ENCODE data around the gene BCL11A.

The BCL11A gene

DNA sequence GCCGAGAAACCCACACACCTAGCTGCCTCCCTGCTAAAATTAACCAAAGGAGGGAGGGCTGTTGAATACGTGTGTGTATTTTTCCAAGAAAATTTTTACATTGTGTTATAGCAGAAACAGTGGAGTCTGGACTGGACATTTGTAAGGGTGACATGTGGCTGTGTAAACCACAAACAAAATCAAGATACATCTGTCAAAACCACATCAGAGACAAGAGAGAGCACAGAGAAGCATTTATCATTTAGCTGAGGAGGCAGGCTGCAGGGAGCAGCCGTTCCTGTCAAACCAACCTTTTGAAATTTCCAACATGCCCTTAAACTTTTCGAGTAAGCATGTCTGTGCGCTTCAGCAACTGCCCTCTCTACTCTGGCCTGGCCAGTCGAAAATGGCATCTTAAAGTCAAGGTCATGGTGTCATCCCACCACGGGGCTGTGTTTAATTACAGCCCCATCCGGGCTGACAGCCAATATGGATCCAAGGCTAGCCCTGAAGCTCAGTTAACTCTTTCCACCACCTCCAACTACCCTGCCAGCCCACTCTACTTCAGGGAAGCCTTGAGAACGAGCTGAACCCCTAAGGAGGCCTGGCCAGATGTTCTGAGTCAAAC is 8.4 kb downstream of the BCL11A start:
- DNase-seq (ENCODE audit: low read depth in 2 of 2), result no peak

GRCh38 chr2:60544062-60544461 is 9.4 kb downstream of the BCL11A start:
- no peak for DNase-seq (ENCODE audit: low read depth in 2 of 2)

DNA sequence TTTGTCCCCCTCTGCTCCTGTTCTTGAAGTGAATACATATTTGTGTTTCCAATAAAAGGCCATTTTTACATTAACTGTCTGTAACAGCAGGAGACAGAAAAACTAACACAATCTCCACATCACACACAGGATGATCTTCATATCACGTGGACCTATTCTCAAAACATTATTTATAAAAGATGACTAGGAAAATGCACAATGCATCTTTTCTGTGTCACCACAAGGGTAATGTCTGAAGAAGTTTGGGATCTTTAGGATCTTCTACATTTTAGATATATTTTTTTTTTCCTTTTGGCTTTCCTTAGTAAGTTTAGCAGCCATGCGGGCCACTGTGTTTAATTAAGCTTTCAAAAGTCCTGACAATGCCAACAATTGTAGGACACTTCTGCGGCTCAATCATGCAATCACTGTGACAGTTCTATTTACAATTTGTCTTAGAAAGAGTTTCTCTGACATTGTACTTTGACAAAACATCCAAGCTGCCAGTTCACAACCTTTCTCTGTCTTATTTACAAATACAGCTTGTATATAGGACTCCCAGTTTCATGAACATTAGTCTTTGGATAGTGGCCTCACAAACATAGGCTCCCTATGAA is 12.3 kb downstream of the BCL11A start:
- no peak for DNase-seq (ENCODE audit: low read depth in 2 of 2)

DNA sequence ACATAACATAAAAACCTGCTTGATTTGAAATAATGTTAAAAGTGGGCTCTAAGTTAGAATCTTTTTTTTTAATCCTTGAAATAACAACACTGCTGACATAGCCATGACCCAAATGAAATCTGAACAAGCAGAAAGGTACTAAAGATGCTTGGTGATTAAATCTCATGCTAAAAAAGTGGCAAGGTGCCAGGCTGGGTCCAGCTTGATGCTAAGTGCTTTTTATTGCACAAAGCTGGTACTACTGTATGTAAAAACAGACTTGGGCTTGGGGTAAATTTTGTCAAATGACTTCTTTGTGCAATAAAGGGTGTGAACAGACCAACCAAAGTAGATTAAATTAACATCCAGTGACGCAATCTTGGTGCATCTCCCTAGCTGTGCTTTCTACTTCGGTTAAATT is 13.4 kb downstream of the BCL11A start:
- no peak for DNase-seq (ENCODE audit: low read depth in 2 of 2)

GRCh38 chr2:60539140-60539539 is 14.3 kb downstream of the BCL11A start:
- no peak for DNase-seq (ENCODE audit: low read depth in 2 of 2)

- no peak for DNase-seq (ENCODE audit: low read depth in 2 of 2)
Observed at GRCh38 chr2:60538101-60538500, 15.4 kb downstream of the BCL11A start.

DNA sequence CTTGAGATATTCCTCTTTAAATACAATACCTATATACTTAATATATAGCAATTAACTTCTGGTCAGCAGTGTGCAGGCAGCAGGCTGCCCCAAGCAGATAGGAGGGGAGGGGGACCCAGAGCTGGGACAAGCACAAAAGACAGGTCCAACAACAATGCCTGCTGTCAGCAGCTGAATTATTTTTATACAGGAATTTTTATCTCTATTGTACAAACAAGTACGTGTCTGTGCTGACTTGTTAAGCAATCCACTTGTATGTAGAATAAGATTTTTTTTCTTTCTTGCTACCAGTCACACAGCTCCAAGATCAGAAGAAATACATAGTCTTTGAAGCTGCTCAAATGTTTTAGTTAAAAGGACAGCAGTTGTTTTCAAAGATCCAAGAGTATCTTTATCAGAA is 16.7 kb downstream of the BCL11A start:
- no peak for DNase-seq (ENCODE audit: low read depth in 2 of 2)

DNA sequence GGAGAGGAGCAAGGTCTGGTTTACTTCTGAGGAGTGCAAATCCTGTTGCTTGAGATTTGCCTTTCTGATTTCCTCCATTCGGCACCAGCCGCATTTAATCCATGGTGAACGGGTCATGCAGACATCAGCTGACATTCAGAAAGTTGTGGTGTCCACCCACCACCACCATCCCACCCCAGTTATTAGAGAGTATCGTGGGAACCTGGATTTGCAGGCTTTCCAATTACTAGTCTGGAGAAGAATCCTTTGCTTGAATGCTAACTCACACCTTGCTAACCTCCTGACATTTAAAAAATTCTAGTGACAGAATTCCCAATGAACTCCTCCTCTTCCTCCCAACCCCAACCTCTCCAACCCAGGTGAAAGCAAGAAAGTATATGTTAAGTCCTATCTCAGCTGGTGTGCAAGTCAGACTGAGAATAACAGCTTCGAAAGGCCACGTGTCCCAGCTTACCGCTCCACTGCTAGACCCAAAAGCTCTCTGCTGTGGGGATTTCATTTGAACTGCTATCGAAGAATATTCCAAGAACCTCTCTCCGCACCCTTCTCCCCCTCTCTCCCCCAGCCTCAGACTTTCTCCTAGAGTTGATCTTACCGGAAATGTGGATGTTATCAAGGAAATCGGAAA is 17.7 kb downstream of the BCL11A start:
- no peak for DNase-seq (ENCODE audit: low read depth in 2 of 2)

DNA sequence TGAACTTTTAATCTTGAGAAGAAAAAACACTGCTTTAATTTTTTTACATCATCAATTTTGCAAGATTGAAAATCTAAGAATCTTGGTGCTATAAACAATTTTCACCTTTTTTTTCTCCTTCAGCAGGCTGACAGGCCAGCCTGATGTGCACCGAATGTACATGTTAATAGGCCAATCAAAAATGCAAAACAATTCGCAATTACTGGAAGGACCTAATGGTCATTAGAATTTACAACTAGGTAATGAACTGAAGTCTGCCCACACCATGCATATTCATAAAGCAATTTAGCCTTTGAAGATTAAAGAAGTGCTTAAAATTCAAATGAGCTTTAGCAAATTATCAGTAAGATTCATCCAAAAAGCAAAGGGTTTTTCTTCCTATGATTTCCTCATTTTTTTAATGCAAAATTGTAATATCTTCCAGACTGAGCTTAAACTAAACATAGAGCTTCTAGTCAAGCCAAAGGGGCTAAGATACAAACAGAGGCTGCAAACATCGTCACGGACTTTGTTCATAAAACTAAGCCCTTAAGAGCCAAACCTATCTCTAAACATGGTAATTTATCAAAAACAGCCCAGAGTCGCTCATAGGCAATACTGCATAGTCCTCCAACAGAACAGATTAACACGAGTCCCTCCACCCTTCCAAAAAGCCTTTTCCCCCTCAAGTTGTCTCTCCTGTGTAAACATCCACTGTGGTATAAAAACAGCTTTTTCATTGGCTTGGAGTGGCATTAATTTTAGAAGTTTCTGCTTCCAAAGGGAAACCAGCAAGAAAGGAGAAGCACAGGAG is 18.4 kb downstream of the BCL11A start:
- no peak for DNase-seq (ENCODE audit: low read depth in 2 of 2)

DNA sequence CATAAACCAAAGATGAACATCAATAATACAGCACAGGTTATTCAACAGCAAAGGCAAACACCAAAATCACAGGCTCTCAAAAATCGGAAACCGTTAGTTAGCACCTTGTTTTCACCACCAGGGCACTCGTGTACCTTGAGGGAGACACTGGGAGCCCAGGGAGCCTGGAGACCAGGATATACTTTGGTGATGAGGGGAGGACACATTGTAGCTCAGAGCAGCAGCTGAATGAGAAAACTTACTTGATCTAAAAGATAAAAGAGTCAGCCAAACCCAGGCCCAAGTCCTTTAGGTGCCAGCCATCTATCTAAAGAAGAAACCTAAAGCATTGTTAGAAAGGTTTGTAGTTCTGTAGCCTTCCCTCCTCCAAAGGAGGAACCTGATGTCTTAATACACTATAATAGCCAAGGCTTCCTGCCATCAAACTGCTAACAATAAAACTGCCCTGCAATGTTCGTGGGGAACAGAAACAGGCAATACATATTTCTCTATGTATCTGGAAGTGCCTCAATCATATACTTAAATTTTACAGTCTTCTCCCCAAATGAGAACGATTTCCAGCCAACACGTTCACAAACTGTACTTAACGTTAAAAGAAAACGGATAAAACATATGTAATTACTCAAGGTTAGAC is 19.3 kb downstream of the BCL11A start:
- no peak for DNase-seq (ENCODE audit: low read depth in 2 of 2)

DNA sequence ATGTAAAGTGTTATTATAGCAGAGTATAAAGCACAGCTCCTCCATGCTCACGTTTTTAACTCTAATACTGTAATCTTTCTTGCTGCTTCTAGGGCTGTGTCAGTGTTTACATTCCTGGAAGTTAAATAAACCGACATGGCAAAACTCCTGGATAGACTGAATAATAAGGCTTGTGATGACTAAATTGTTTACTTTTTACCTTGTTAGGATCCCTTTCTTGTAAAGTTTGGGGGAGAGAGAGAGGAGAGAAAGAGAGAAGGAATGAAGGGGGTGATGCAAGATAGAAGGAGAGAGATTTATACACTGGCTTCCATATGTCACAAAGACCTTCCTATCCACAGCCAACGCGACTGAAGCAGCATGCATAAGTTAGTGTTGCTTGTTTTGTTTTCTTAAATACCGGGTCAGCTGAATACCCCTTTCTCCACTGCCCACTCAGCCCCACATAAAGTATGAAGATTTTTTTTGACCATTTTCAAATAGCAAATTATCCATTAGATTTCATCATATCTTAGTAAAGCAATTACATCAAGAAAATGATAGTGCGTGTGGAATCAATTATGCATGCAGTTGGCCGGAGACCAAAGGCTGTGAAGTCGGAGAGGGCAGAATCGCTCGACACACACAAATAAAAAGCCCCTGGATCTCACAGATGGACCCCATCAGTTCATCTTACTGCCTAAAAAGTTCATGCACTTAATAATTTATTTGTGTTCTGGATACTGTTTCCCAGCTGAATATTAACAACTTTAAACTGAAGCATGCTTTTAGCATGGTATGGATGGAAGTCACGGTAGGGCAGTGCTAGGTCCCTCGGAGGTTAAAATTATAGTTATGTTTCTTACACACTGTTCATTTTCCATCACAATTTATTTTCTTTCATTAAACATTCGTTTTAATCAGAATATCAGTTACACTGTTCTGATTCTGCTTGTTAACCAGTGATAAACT is 20.1 kb downstream of the BCL11A start:
- no peak for DNase-seq (ENCODE audit: low read depth in 2 of 2)

GRCh38 chr2:60532421-60532820 is 21.0 kb downstream of the BCL11A start:
- DNase-seq (ENCODE audit: low read depth in 2 of 2), result no peak

DNA sequence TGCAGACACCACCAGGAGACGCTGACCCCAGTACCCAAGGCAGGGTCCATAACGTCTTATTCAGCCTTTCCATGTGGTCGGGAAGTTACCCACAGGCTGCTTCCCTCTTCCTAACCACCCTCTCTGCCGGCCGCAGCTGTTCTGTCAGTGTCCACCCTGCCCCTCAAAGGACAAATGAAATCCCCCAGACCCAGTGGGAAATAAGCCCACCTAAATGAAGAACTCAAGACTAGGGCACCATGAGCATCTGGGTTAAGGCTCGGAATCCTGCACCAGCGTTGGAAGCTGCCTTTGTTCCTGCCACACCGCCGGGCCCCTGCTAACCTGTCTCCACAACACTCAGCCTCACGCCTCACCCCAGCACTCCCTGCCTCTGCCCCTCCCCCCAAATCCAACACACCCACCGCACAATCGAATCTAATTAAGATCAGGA is 21.7 kb downstream of the BCL11A start:
- DNase-seq (ENCODE audit: low read depth in 2 of 2), result no peak

DNA sequence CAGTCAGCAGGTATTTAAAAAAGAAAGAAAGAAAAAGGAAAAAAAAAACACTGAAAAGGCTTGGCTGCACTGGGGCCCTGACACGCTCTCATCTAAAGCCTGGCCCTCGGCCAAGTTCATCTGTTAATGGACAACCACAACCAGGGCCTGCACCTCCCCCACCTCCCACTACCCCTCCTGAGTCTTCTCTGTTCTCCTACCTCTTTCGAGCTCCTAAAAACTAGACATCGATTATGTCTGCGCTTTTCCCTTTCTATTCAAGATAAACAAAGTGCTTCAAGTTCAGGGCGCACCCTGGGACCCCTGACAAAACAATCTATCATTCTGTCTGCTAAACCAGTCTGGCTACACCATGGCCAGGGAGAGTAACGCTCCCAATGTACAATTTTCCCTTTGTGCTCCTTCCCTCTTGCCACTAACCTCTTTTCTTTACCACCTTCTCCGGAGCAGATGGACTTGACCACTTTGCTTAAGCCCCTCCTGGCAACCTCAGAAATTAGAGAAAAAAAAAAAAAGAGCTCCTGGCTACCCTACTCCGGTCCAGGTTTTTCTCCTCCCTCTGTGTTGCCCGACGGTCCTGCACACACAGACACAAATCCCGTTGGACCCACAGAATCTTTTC is 22.7 kb downstream of the BCL11A start:
- no peak for DNase-seq (ENCODE audit: low read depth in 2 of 2)

GRCh38 chr2:60529785-60530627 is 23.4 kb downstream of the BCL11A start:
- DNase-seq (ENCODE audit: low read depth in 2 of 2), result no peak

DNA sequence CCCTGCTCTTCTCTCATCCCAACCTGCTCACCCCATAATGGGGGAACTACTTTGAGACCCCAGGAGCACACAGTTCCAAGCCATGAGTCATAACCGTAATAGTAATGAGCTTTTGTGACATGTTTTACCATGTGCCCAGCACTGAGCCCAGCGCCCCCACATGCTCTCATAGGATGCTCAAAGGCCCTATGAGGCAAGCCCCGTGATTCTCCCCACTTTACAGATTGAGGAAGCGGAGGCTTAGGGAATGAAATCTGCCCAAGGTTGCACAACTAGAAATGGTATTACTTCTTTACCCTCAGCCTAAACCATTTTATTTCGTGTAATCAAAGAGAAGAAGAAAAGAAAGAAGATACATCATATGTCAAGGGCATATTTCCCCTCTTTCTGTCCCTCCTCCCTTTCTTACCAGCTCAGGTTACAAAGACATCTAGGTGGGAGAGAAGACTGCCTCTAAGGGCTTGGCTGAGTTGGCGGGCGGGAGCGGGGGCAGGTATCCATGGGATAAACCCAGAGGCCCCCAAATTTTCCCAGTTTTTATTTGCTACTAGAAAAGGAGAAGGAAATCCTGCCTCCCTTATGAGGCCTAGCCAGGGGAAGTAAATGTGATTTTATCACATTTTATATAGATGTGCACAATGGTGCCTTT is 24.2 kb downstream of the BCL11A start:
- DNase-seq (ENCODE audit: low read depth in 2 of 2), result no peak

DNA sequence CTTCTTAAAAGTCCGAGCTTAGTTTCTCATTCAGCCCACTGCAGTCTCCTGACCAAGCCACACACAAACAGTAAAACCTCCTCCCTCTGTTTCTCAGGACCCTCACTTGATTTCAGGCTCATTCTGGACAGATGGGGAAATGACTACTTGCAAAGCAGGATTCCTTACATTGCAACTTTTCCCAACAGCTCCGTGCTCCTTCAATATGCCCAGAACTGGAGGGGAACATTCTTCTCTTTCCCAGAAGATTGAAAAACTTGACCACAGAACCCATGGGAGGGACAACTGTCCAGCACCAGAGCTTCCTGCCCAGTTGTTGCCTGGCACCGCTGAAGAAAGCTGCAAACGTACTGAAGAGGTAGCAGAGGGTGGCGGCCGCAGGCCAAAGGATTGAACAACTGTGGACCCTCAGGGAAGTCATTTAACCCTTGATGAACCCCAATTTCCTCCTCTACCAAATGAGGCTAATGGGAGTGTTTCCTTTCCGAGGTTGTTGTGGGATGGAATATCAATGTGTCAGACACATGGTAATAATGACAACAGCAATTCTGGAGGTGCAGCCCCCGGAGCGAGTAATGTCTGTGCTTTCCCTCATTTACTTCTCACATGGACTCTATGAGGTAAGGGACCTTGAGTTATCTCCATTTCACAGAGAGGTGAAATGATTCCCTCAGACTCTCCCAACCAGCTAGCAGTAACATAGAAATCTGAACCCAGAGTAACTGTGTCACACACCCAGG is 25.0 kb downstream of the BCL11A start:
- DNase-seq (ENCODE audit: low read depth in 2 of 2), result no peak

DNA sequence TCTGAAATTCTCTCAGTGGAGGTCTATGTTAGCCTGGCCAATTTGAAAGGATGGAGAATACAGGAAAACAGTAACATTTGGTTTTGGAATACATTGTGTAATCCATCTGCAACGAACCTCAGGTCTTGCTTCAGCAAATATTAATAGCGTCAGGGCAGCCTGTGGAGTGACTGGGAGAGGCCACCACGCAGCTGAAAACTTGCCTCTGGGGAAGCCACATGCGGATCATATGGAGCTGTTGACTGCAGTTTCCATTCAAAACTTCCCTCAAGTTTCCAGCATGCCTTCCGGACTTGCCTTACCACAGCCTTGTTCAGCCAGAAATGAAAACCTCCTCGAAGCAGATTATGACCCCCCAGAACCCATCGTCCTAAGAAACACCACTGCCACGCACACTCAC is 25.7 kb downstream of the BCL11A start:
- DNase-seq (ENCODE audit: low read depth in 2 of 2), result no peak
